Measurements from ENCODE around the gene SERPINH1.

Gene SERPINH1

DNA sequence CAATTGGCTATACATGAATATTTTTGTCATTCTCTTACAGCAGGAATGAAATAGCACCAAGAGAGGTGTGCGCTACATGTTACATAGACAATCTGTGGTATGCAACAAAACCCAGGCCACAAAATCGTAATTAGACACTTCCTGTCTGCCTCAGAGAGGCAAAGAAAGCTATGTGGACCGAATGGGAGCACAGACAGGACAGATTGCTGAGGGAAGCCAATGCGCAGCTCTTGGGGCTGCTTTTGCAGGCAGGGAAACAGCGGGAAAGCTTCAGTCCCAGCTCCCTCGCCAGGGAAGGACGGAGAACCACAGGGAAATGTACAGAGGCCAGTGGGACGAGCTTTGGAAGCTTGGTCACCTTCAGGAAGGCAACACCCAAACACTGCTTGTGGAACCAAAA, 40.9 kb downstream of the SERPINH1 start:
- DNase-seq: no peak

DNA sequence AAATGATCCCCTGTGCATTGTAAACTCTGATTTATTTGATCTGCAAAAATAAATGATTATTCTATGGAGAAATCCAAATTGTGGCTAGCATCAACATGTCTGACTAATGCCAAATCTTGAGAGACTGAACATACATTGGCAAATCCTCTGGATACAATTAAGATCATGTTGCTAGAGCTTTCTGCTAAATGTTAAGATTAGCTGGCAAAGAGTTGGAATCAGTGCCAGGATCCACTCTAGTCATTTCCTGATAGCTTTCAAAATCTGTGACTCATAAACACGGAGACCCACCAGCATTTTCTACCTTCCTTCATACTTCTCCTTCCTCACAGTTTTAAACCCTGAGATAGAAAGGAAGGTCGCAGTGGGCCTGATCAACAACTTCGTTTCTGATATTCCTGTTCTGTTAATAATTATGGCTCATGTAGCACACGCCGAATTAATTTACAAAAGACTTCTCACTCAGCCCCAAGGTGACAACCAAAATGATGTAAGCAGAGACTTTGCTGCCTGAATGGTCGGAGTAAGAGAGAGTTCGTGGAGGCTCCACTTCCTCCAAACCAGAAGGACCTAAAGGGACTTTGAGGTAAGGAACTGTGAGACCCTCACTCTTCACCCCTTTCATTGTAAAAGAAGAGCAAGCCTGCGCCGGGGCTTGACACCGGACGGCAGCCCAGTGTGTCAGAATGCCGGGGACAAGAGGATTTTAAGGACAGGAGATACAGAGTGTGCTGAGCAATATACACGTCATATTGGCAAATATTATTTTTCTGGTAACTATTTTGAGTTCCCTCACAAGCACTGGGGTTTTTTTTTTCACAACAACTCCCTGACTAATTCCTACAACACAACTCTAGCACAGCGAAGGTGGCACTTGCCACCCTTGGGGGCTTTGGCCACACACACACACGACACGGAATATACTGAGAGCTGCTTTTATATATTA, 42.0 kb downstream of the SERPINH1 start:
- DNase-seq: no peak

DNA sequence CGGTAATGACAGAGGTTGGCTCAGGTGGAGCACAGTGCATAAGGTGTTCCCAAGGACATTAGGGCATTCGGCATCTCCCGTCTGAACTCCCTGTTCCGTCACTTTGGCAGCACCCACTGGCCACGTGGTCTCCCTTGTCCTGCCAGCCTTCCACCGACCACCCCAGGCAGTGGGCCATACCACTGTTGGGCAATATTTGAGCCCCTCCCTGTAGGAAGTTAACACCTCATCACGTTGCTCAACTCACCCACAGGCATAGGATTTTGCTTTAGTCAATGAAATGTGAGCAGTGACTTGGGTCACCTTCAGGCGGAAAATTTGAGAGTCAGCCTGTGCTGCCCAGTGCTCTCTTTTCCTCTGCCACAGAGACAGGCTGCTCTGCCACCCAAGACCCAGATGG, 44.0 kb downstream of the SERPINH1 start:
- DNase-seq: no peak

DNA sequence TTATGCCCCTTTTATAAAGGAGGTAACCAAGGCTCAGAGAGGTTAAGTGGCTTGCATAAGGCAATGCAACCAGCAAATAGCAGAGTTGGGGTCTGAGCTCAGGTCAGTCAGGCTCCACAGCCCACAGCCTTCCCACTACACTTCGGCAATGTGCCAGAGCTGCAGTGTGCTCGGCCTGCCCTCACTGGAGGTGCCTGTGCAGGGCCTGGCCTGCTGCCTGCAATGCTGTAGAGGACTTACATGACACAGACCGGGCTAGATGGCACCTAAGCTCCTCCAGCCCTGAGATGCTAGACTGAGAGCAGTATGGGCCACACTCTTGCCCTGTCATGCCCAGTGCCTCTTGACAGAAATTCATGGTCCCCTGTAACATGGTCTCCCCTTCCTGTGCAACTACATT, 49.8 kb downstream of the SERPINH1 start:
- no peak for DNase-seq

DNA sequence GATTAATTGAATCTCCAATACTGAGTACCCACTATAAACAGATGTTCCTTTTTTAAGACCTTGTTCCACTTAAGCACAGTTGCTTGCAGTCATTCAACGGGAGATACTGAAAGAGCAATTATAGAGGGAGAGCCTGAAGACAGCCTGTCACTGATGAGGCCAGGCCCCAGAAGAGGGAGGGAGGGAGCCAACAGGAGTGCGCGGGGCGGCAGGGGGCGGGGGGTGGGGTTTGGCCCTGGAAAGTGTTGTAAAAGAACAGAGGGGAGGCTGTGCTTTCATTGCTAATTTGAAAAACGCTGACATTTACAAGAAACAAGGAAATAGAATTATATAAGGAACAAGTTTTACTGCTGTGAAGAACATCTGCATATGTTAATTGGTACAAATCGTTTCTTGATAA, 53.7 kb downstream of the SERPINH1 start:
- no peak for DNase-seq

DNA sequence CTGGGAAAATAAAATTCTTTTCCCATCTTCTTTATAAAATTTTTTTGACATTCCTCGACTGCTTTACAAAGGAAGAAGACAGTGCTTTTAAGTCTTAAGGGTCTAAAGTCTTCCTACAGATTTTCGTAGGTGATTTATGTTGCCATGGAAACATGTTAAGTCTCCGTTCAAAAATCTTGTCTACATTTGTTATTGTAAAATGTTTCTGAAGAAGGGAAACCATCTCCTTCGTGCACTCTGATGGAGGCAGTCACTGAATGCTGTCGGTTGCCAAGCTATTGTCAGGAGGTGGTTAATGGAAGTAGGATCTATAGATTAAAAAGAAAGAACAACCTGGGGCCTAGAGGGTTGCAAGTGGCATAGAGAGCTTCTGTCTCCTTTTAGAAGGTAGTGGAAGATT, 54.2 kb downstream of the SERPINH1 start:
- DNase-seq: no peak

All from kidney glomerular epithelial cell (primary cell).